ENCODE data around the gene KLHL13. TPM values are rescaled to one million over a fixed set of nuclear protein-coding genes. Genes with fewer than 3 reads are reported as not detected.

The KLHL13 gene
- total RNA-seq, 4 donors from 2014 or later, result 19.7 to 155 (median 40.2) TPM

GRCh38 chrX:117973110-117973807 is 143.4 kb downstream of the KLHL13 start:
- H3K9me3 ChIP-seq, result no peaks in the 10 kb centered on the region
- no peaks in the 10 kb centered on the region for H3K4me1 ChIP-seq
- H3K36me3 ChIP-seq, result no peaks in the 10 kb centered on the region
- H3K27me3 ChIP-seq, result no peaks in the 10 kb centered on the region
- no peak overlapping the region for H3K27ac ChIP-seq
- TF ChIP-seq POLR2A (IDR thresholded peaks at IDR 0.05) (no peak), CTCF (IDR thresholded peaks at IDR 0.05) (no peak)
- DNase-seq, result no peak
- H3K4me3 ChIP-seq, result no peak overlapping the region
- intact Hi-C loops (cut with DNase I; ENCODE audit: low total_unique reads), result no loop called here

- Histone ChIP-seq H3K27me3 (no peaks in the 10 kb centered on the region), H3K27ac (no peak overlapping the region), H3K4me3 (no peak overlapping the region), H3K36me3 (no peaks in the 10 kb centered on the region), H3K9me3 (no peaks in the 10 kb centered on the region), H3K4me1 (no peaks in the 10 kb centered on the region)
- TF ChIP-seq POLR2A (IDR thresholded peaks at IDR 0.05) (no peak), CTCF (IDR thresholded peaks at IDR 0.05) (no peak)
- DNase-seq, result no peak
- intact Hi-C loops (cut with DNase I; ENCODE audit: low total_unique reads), result no loop called here
Measured at GRCh38 chrX:117972711-117973109, 143.9 kb downstream of the KLHL13 start.

GRCh38 chrX:117969782-117970181 is 146.8 kb downstream of the KLHL13 start:
- Histone ChIP-seq H3K27me3 (no peaks in the 10 kb centered on the region), H3K9me3 (no peaks in the 10 kb centered on the region), H3K4me1 (no peaks in the 10 kb centered on the region), H3K27ac (no peak overlapping the region), H3K36me3 (no peaks in the 10 kb centered on the region), H3K4me3 (no peak overlapping the region)
- intact Hi-C loops (cut with DNase I; ENCODE audit: low total_unique reads), result no loop called here
- TF ChIP-seq CTCF (IDR thresholded peaks at IDR 0.05) (no peak), POLR2A (IDR thresholded peaks at IDR 0.05) (no peak)
- DNase-seq, result no peak

- H3K27ac ChIP-seq, result no peak overlapping the region
- H3K4me1 ChIP-seq, result no peaks in the 10 kb centered on the region
- H3K4me3 ChIP-seq, result no peak overlapping the region
- H3K27me3 ChIP-seq, result no peaks in the 10 kb centered on the region
- H3K9me3 ChIP-seq, result no peaks in the 10 kb centered on the region
- no peak for DNase-seq
- intact Hi-C loops (cut with DNase I; ENCODE audit: low total_unique reads), result no loop called here
- TF ChIP-seq POLR2A (IDR thresholded peaks at IDR 0.05), result no peak
- TF ChIP-seq CTCF (IDR thresholded peaks at IDR 0.05), result no peak
- no peaks in the 10 kb centered on the region for H3K36me3 ChIP-seq
Measured at GRCh38 chrX:117969328-117969727, 147.3 kb downstream of the KLHL13 start.

GRCh38 chrX:117959045-117959444 is 157.6 kb downstream of the KLHL13 start:
- Histone ChIP-seq H3K9me3 (no peaks in the 10 kb centered on the region), H3K36me3 (no peaks in the 10 kb centered on the region), H3K27ac (no peak overlapping the region), H3K4me3 (no peak overlapping the region), H3K4me1 (no peaks in the 10 kb centered on the region), H3K27me3 (no peaks in the 10 kb centered on the region)
- DNase-seq, result no peak
- TF ChIP-seq CTCF (IDR thresholded peaks at IDR 0.05) (no peak), POLR2A (IDR thresholded peaks at IDR 0.05) (no peak)
- intact Hi-C loops (cut with DNase I; ENCODE audit: low total_unique reads), result no loop called here

Data from uterus (tissue), 4 donors.